LNCaP clone FGC (cell line): ENCODE results near the gene ST3GAL5.

Experiments used
- DNase-seq: peaks from one replicate; pipeline ENCODE4 v3.0.0-alpha.2; 2011; ENCODE audit warnings: low read depth
- H3K4me3 ChIP-seq: 2 replicates; pipeline ENCODE4 v1.5.1; 2011; ENCODE audit warnings: mild to moderate bottlenecking, low read depth, low read length, control low read depth
- TF ChIP-seq, protein P1 (sequence below): IDR thresholded peaks from 2 replicates; pipeline ENCODE4 v1.5.1; 2012; ENCODE audit warnings: mild to moderate bottlenecking; ENCODE audit not compliant: control insufficient read depth, insufficient read depth; ENCODE audit errors: extremely low read depth

Gene ST3GAL5

DNA sequence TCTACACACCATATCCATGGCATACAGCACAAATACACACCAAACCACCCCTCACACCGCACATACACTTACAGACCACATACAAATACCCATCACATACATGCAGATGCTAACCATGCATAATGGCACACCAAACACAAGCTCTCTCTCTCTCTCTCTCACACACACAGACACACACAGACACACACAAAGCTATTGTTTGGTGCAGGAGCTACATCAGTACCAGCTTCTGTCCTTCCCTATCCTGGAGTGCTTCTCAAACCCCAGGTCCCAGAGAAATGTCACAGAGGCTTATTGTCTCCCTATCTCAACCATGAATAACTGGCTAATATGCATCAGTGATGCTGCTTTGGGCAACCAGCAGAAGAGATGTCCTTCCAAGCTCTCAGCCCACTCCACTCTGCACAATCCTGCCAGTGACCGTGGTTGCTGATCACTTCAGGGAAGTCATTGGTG lies 36.5 kb upstream of the ST3GAL5 start:
- no peak overlapping the region for H3K4me3 ChIP-seq
- no peak for DNase-seq
- TF ChIP-seq, protein P1, sequence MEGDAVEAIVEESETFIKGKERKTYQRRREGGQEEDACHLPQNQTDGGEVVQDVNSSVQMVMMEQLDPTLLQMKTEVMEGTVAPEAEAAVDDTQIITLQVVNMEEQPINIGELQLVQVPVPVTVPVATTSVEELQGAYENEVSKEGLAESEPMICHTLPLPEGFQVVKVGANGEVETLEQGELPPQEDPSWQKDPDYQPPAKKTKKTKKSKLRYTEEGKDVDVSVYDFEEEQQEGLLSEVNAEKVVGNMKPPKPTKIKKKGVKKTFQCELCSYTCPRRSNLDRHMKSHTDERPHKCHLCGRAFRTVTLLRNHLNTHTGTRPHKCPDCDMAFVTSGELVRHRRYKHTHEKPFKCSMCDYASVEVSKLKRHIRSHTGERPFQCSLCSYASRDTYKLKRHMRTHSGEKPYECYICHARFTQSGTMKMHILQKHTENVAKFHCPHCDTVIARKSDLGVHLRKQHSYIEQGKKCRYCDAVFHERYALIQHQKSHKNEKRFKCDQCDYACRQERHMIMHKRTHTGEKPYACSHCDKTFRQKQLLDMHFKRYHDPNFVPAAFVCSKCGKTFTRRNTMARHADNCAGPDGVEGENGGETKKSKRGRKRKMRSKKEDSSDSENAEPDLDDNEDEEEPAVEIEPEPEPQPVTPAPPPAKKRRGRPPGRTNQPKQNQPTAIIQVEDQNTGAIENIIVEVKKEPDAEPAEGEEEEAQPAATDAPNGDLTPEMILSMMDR, result no peak

- H3K4me3 ChIP-seq, result no peak overlapping the region
- DNase-seq, result no peak
- TF ChIP-seq, protein P1, result no peak
These were observed 35.7 kb upstream of the ST3GAL5 start for GRCh38 chr2:85924522-85924921.

GRCh38 chr2:85922199-85922598 lies 33.4 kb upstream of the ST3GAL5 start:
- H3K4me3 ChIP-seq, result no peak overlapping the region
- no peak for DNase-seq
- TF ChIP-seq, protein P1, result no peak

DNA sequence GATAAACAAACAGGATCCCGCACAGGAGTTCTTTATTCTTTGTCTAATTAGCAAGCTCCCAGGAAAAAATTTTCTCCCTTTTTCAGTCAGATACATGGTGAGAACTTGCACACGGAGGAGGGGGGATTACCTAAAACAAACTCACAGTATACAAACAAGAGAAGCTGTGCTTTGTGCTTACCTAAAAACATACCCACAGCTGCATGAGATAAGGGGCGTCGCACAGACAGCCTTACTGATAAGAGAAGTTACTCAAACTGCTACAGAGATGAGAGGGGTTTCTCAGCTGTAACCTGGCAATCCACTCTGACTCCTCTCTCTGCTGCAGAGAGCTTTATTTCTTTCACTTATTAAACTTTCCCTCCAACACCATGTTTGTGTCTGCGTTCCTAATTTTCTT lies 32.9 kb upstream of the ST3GAL5 start:
- H3K4me3 ChIP-seq, result no peak overlapping the region; the same call in 1 of the 2 replicates
- DNase-seq, result no peak
- TF ChIP-seq, protein P1, result no peak

GRCh38 chr2:85920810-85921545 lies 32.2 kb upstream of the ST3GAL5 start:
- no peak overlapping the region for H3K4me3 ChIP-seq
- TF ChIP-seq, protein P1, result no peak
- peak; percentile 74 for DNase-seq

GRCh38 chr2:85917887-85918795 lies 29.4 kb upstream of the ST3GAL5 start:
- no peak for DNase-seq
- H3K4me3 ChIP-seq, result no peak overlapping the region
- TF ChIP-seq, protein P1, result no peak
